Fibroblast of the aortic adventitia (primary cell): Measurements from ENCODE around the gene CAPN13. TPM values are rescaled to one million over a fixed set of nuclear protein-coding genes. Genes with fewer than 3 reads are reported as not detected.

ENCODE experiments used
- DNase-seq: peaks from one replicate; pipeline ENCODE4 v3.0.0-alpha.2; 2010; ENCODE audit warnings: low read depth
- H3K4me3 ChIP-seq: 2 replicates; pipeline ENCODE4 v1.5.1; 2011; ENCODE audit warnings: low read depth, mild to moderate bottlenecking, control low read depth, low read length, moderate library complexity
- CTCF ChIP-seq: IDR thresholded peaks from 2 replicates; pipeline ENCODE4 v1.5.1; 2011; ENCODE audit warnings: mild to moderate bottlenecking, low read length, control low read depth, inconsistent platforms; ENCODE audit not compliant: insufficient read depth
- total RNA-seq: library from RNA; depleted of rRNA; stranded (reverse); fragments of >200 nt; gene quantifications from 2 replicates; pipeline ENCODE4 v1.2.3, GENCODE V29; 2012; ENCODE audit warnings: low replicate concordance

Gene CAPN13
- total RNA-seq, 1 donor: not detected

- no peak for DNase-seq
- H3K4me3 ChIP-seq: no peak overlapping the region
- TF ChIP-seq CTCF: no peak
Measured at GRCh38 chr2:30747206-30747605, 60.0 kb downstream of the CAPN13 start.

DNA sequence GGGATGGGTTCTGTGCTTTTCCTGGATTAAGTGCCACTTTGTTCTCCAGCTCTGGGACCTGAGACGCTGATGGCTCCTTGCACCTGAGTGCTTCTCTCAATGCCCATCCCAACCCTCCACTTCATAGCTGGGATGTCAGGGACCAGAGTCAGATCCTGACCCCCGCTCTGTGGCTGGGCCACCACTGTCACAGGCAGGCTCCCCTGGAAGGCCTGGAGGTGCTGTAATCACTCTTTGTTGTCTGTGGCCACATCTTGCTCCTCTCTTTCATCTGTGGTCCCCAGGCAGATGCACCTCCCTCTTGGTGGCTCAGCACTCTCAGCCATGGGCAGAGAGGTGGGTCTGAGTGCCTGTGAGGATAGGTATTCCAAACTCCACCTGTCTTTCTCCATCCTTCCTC is 62.4 kb downstream of the CAPN13 start:
- no peak for TF ChIP-seq CTCF
- no peak overlapping the region for H3K4me3 ChIP-seq
- DNase-seq: no peak

DNA sequence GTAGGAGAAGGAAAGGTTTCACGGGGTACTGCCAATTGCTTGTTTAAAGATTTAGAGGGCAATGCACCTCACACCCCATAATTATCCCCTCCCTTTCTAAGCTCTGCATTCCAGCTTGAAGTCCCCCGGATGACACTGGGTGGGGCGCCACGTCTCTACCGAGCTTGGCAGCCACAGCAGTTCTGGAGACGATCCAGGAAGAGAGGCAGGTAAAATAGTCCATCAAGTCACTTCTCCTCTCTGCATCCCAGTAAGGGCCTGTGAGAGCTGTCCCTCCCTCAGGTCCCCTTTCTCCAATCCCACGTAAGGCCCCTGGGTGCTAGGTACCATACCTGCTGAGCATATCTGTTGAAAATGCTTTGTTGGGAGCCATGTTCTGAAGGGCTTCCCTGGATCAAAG is 65.7 kb downstream of the CAPN13 start:
- TF ChIP-seq CTCF: no peak
- DNase-seq: no peak
- no peak overlapping the region for H3K4me3 ChIP-seq

DNA sequence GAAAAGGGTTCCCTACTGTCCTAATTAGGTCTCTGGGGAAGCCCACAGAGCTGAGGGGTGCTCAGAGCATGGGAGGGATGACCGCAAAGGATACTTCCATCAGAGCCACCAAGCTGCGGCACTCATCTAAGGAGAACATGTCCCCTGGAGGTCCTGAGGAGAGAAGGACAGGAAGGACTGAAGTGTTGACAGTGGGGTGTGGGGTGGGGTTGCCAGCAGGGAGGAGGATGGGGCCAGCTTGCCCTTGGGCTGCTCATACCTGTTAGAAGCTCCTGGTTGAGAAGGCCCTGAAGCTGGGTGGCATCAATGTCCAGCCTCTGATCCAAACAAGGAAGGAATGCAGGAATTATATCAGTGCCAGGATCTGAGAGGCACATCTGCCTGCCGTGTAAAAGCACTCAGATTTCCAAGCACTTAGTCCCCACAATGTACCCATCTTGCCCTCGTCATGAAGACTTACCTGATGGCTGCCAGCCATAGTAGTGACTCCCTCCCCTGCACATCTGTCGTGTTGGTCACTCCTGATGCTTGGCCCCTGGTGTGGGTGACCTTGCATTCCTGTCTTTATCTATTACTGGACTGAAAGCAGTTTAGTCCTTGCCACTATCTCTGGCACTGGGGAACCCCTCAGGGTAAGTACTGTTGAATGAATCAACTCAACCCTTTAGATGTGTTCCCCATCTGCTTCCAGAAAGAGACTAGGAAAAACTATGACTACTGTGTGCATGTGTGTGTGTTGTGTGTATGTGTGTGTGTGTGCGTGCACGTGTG is 68.9 kb downstream of the CAPN13 start:
- H3K4me3 ChIP-seq: no peak overlapping the region
- TF ChIP-seq CTCF: no peak
- no peak for DNase-seq

- TF ChIP-seq CTCF: no peak
- no peak overlapping the region for H3K4me3 ChIP-seq
- DNase-seq: no peak
Measured at GRCh38 chr2:30737326-30737610, 70.0 kb downstream of the CAPN13 start.

GRCh38 chr2:30736461-30737325 is 70.6 kb downstream of the CAPN13 start:
- no peak for TF ChIP-seq CTCF
- no peak for DNase-seq
- no peak overlapping the region for H3K4me3 ChIP-seq
